HEK293 (cell line): ENCODE measurements around the gene PNPO.

Experiments used
- BCL11A ChIP-seq: fragments of 450-650 bp; formaldehyde crosslinking; IDR thresholded peaks from 2 replicates; pipeline ENCODE4 v1.5.1; 2016; ENCODE audit warnings: low read depth, missing biosample characterization, missing genetic modification characterization
- MZF1 ChIP-seq: fragments of 450-650 bp; formaldehyde crosslinking; IDR thresholded peaks from 2 replicates; pipeline ENCODE4 v1.5.1; 2017; ENCODE audit warnings: missing biosample characterization, missing genetic modification characterization, borderline replicate concordance
- TF ChIP-seq, protein P1 (sequence below): fragments of 450-650 bp; formaldehyde crosslinking; IDR thresholded peaks from 2 replicates; pipeline ENCODE4 v1.5.1; 2016; ENCODE audit warnings: missing biosample characterization, missing genetic modification characterization

DNA sequence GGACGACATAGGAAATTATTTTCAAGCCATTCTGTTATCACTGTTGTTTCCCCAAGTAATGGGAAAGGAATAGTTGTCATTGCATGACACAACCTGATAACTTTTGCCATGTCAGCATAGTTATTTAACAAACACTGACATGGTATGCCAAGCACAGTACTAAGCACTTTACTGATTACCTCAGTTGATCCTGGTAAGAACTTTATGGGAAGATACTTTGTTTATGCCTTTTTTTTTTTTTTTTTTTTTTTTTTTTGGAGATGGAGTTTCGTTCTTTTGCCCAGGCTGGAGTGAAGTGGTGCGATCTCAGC, 15.7 kb upstream of the PNPO start:
- TF ChIP-seq, protein P1, sequence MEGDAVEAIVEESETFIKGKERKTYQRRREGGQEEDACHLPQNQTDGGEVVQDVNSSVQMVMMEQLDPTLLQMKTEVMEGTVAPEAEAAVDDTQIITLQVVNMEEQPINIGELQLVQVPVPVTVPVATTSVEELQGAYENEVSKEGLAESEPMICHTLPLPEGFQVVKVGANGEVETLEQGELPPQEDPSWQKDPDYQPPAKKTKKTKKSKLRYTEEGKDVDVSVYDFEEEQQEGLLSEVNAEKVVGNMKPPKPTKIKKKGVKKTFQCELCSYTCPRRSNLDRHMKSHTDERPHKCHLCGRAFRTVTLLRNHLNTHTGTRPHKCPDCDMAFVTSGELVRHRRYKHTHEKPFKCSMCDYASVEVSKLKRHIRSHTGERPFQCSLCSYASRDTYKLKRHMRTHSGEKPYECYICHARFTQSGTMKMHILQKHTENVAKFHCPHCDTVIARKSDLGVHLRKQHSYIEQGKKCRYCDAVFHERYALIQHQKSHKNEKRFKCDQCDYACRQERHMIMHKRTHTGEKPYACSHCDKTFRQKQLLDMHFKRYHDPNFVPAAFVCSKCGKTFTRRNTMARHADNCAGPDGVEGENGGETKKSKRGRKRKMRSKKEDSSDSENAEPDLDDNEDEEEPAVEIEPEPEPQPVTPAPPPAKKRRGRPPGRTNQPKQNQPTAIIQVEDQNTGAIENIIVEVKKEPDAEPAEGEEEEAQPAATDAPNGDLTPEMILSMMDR (tag by site-specific recombination), result no peak
- no peak for TF ChIP-seq BCL11A (tag by site-specific recombination)
- TF ChIP-seq MZF1 (tag by site-specific recombination), result no peak
